ENCODE results near the gene LATS2.

Gene LATS2

DNA sequence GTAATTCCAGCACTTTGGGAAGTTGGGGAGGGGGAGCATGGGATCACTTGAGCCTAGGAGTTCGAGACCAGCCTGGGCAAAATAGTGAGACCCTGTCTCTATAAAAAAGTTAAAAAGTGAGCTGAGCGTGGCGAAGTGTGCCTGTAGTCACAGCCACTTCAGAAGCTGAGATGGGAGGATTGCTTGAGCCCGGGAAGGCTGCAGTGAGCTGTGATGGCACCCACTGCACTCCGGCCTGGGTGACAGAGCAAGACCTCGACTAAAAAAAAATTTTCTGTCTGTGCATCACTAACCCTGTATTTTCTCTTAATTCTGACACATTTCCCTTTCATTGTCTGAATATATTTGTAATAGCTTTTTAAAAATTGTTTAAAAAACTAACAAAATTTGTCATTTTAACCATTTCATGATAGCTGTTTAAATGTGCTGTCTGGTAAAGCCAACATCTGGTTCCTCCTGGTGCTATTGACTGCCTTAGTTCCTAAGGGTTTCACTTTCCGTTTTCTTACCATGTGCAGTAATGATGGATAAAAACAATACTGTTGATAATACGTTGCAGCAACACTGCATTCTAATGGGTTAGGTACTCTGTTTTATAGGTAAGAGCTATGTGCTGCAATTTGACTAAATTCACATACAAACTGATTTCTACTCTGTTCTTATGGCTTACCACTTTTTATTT lies 29.7 kb downstream of the LATS2 start:
- H3K27me3 ChIP-seq (ENCODE audit: low read depth, low read length), result no peaks in the 10 kb centered on the region
- TF ChIP-seq EZH2phosphoT487 (IDR thresholded peaks at IDR 0.05; ENCODE audit: low read depth), result no peak
- TF ChIP-seq, protein P1, sequence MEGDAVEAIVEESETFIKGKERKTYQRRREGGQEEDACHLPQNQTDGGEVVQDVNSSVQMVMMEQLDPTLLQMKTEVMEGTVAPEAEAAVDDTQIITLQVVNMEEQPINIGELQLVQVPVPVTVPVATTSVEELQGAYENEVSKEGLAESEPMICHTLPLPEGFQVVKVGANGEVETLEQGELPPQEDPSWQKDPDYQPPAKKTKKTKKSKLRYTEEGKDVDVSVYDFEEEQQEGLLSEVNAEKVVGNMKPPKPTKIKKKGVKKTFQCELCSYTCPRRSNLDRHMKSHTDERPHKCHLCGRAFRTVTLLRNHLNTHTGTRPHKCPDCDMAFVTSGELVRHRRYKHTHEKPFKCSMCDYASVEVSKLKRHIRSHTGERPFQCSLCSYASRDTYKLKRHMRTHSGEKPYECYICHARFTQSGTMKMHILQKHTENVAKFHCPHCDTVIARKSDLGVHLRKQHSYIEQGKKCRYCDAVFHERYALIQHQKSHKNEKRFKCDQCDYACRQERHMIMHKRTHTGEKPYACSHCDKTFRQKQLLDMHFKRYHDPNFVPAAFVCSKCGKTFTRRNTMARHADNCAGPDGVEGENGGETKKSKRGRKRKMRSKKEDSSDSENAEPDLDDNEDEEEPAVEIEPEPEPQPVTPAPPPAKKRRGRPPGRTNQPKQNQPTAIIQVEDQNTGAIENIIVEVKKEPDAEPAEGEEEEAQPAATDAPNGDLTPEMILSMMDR (IDR thresholded peaks at IDR 0.05; ENCODE audit: low read depth, low read length), result no peak
- no peak overlapping the region for H2AFZ ChIP-seq (ENCODE audit: low read depth, low read length)
- H4K20me1 ChIP-seq (ENCODE audit: insufficient read depth, low read length), result no peaks in the 10 kb centered on the region
- no peak overlapping the region for H3K27ac ChIP-seq (ENCODE audit: low read length)
- no peak overlapping the region for H3K4me3 ChIP-seq (ENCODE audit: low read length)
- H3K79me2 ChIP-seq (ENCODE audit: low read length), result no peaks in the 10 kb centered on the region
- H3K4me1 ChIP-seq (ENCODE audit: low read length), result no peaks in the 10 kb centered on the region
- H3K9me3 ChIP-seq (ENCODE audit: insufficient read depth, low read length), result no peaks in the 10 kb centered on the region
- no peak overlapping the region for H3K4me2 ChIP-seq (ENCODE audit: low read length)
- H3K9ac ChIP-seq (ENCODE audit: low read length), result no peak overlapping the region
- H3K36me3 ChIP-seq (replicated peaks; ENCODE audit: low read depth, low read length), result no peaks in the 10 kb centered on the region

DNA sequence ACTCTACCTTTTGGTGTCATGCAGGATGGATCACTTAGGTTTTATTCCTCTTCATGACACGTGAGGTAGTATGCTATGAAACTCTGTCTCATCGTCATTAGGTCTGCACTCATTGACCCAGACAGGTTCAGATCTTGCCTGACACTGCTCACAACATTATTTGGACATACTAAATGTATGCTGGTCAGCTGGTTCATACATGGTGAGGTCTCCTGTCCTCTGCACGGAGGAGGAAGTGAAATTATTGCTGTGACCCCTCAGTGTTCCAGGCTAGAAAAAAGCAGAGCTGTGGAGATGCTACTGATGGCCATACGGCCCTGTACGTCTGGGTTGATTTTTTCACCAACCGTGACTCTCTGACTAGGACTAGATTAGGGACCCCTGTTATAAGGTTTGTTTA lies 35.8 kb downstream of the LATS2 start:
- H3K4me2 ChIP-seq (ENCODE audit: low read length), result no peak overlapping the region
- H3K79me2 ChIP-seq (ENCODE audit: low read length), result no peaks in the 10 kb centered on the region
- H3K27ac ChIP-seq (ENCODE audit: low read length), result no peak overlapping the region
- H3K9me3 ChIP-seq (ENCODE audit: insufficient read depth, low read length), result no peaks in the 10 kb centered on the region
- TF ChIP-seq, protein P1 (IDR thresholded peaks at IDR 0.05; ENCODE audit: low read depth, low read length), result no peak
- TF ChIP-seq EZH2phosphoT487 (IDR thresholded peaks at IDR 0.05; ENCODE audit: low read depth), result no peak
- H2AFZ ChIP-seq (ENCODE audit: low read depth, low read length), result no peak overlapping the region
- H3K4me1 ChIP-seq (ENCODE audit: low read length), result no peaks in the 10 kb centered on the region
- no peak overlapping the region for H3K9ac ChIP-seq (ENCODE audit: low read length)
- H3K27me3 ChIP-seq (ENCODE audit: low read depth, low read length), result no peaks in the 10 kb centered on the region
- no peaks in the 10 kb centered on the region for H3K36me3 ChIP-seq (replicated peaks; ENCODE audit: low read depth, low read length)
- H4K20me1 ChIP-seq (ENCODE audit: insufficient read depth, low read length), result no peaks in the 10 kb centered on the region
- H3K4me3 ChIP-seq (ENCODE audit: low read length), result no peak overlapping the region

DNA sequence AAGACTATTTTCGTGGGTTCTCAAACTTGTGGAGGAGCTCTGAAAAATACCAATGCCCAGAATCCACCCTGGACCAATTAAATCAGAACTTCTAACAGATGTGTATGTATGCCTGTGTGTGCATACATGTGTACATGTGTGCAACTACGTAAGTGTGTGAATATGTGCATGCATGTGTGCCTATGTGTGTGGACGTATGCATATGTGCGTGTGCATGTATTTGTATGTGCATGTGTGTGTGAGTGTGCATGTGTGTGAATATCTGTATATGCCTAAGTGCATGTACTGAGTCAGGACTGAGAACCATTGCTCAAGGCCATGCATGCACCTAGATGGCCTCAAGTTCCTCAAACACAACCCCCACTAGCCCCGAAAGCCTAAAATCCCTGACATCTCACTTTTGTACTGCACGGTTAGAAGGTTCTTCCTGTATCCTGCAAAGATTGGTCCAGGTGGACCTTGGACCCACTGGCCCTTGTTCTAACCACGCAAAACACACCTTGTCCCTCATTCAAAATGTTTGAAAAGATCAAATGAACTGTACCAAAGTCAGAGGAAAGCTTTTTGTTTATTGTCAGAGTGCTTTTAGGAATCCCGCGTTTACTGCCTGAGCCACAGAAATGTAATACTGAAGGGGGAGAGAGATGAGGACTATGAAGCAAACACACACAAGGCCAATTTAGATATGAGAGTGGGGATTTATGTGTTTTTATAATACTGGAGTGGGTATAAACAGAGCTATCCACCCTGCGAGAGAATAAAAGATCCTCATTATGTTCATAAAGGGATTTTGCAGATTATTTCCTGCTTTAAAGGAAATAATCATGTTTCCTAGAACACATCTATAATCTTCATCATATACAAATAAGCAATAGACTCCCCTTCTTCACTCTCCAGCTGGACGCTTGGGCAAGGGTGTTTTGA lies 39.1 kb downstream of the LATS2 start:
- H3K9ac ChIP-seq (ENCODE audit: low read length), result no peak overlapping the region
- H3K27ac ChIP-seq (ENCODE audit: low read length), result no peak overlapping the region
- no peak overlapping the region for H3K4me3 ChIP-seq (ENCODE audit: low read length)
- H3K4me1 ChIP-seq (ENCODE audit: low read length), result no peaks in the 10 kb centered on the region
- H3K36me3 ChIP-seq (replicated peaks; ENCODE audit: low read depth, low read length), result no peaks in the 10 kb centered on the region
- no peaks in the 10 kb centered on the region for H3K79me2 ChIP-seq (ENCODE audit: low read length)
- H4K20me1 ChIP-seq (ENCODE audit: insufficient read depth, low read length), result no peaks in the 10 kb centered on the region
- H3K9me3 ChIP-seq (ENCODE audit: insufficient read depth, low read length), result no peaks in the 10 kb centered on the region
- no peak overlapping the region for H3K4me2 ChIP-seq (ENCODE audit: low read length)
- no peaks in the 10 kb centered on the region for H3K27me3 ChIP-seq (ENCODE audit: low read depth, low read length)
- TF ChIP-seq, protein P1 (IDR thresholded peaks at IDR 0.05; ENCODE audit: low read depth, low read length), result no peak
- TF ChIP-seq EZH2phosphoT487 (IDR thresholded peaks at IDR 0.05; ENCODE audit: low read depth), result no peak
- H2AFZ ChIP-seq (ENCODE audit: low read depth, low read length), result no peak overlapping the region

DNA sequence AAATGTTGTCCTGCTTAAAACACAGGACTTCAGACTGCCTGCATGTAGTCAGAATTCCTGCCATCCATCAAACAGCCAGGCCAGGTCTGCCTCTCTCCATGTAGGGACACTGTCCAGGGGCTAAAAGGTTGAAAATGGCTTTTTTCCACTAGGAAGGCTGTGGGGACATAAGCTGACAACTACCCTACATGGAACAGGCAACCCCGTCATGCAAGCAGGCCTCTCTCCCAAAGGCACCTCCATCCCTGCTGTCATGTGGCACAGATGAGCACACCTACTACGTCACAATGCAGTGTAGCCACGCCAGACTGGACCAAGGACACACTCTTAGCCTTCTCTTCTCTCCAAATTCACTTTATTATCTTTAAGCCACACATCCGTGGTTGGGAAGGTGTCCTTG lies 40.8 kb downstream of the LATS2 start:
- H3K4me3 ChIP-seq (ENCODE audit: low read length), result no peak overlapping the region
- no peaks in the 10 kb centered on the region for H3K27me3 ChIP-seq (ENCODE audit: low read depth, low read length)
- H3K36me3 ChIP-seq (replicated peaks; ENCODE audit: low read depth, low read length), result no peaks in the 10 kb centered on the region
- no peaks in the 10 kb centered on the region for H3K79me2 ChIP-seq (ENCODE audit: low read length)
- H4K20me1 ChIP-seq (ENCODE audit: insufficient read depth, low read length), result no peaks in the 10 kb centered on the region
- H3K4me2 ChIP-seq (ENCODE audit: low read length), result no peak overlapping the region
- H2AFZ ChIP-seq (ENCODE audit: low read depth, low read length), result no peak overlapping the region
- no peak overlapping the region for H3K27ac ChIP-seq (ENCODE audit: low read length)
- TF ChIP-seq, protein P1 (IDR thresholded peaks at IDR 0.05; ENCODE audit: low read depth, low read length), result no peak
- TF ChIP-seq EZH2phosphoT487 (IDR thresholded peaks at IDR 0.05; ENCODE audit: low read depth), result no peak
- no peaks in the 10 kb centered on the region for H3K4me1 ChIP-seq (ENCODE audit: low read length)
- H3K9ac ChIP-seq (ENCODE audit: low read length), result no peak overlapping the region
- H3K9me3 ChIP-seq (ENCODE audit: insufficient read depth, low read length), result no peaks in the 10 kb centered on the region
